Measurements from ENCODE around the gene KIAA1217. TPM values are rescaled to one million over a fixed set of nuclear protein-coding genes. Genes with fewer than 3 reads are reported as not detected.

Gene KIAA1217
- total and polyA plus RNA-seq, 2 experiments from 2014 or later, result 5.4 to 8.1 TPM

DNA sequence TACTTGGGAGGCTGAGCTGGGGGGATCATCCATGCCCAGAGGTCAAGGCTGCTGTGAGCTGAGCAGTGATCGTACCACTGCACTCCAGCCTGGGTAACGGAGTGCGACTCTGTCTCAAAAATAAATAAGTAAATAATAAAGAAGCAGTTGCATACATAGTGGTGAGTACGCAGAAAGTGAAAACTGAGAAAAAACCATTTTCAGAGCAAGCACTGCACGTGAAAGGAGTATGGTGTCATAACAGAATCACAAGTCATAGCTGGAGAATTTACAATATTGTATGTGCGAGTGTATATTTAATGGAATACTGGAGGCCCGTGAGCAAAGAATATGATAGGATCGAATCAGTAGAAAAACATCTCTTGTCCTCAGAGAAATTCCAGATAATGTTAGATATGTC is 22.3 kb downstream of the KIAA1217 start:
- TF ChIP-seq EZH2phosphoT487 (IDR thresholded peaks at IDR 0.05; ENCODE audit: insufficient read depth, low read depth) (no peak), EZH2 (IDR thresholded peaks at IDR 0.05; ENCODE audit: insufficient read depth, poor library complexity, severe bottlenecking) (no peak)
- Histone ChIP-seq H3K36me3 (ENCODE audit: low read depth) (no peaks in the 10 kb centered on the region), H4K20me1 (ENCODE audit: insufficient read depth) (no peaks in the 10 kb centered on the region), H3K9ac (no peak overlapping the region), H3K79me2 (ENCODE audit: insufficient read depth) (no peaks in the 10 kb centered on the region), H3K9me3 (ENCODE audit: low read depth) (no peaks in the 10 kb centered on the region), H3K9me2 (ENCODE audit: insufficient read depth) (no peaks in the 10 kb centered on the region), H3K27ac (no peak overlapping the region), H3K27me3 (replicated peaks; ENCODE audit: insufficient read depth) (no peaks in the 10 kb centered on the region), H2AFZ (no peak overlapping the region), H3K4me2 (ENCODE audit: unreplicated experiment) (no peak overlapping the region), H3F3A (ENCODE audit: insufficient read depth) (no peaks in the 10 kb centered on the region), H3K4me1 (ENCODE audit: insufficient read depth) (no peaks in the 10 kb centered on the region), H3K4me3 (no peak overlapping the region)
- WGBS, 2 experiments (ENCODE audit: low coverage in 1 of 2, low lambda C conversion rate in 2 of 2, missing lambda C conversion rate in 2 of 2), result 78 to 88% methylated on average over 8 of the region's 8 CpGs
- no peak for DNase-seq
- in situ Hi-C loops (cut with MboI), result no loop called here

DNA sequence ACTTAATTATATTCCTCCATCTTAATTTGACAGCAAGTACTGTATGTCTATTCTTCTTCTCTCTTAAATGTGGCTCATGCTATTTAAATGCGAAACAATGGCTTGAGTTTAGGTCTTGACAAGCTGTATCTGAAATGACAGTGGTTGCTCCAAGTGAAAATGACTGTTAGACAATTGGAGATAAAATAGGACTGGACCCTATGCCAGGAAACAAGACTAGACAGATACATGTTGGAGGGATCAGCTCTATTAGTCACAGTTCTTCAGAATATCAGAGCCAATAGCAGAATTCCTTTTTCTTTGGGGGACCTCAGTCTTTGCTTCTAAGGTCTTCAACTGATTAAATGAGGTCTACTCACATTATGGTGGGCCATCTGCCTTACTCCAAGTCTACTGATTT is 25.8 kb downstream of the KIAA1217 start:
- in situ Hi-C loops (cut with MboI), result no loop called here

DNA sequence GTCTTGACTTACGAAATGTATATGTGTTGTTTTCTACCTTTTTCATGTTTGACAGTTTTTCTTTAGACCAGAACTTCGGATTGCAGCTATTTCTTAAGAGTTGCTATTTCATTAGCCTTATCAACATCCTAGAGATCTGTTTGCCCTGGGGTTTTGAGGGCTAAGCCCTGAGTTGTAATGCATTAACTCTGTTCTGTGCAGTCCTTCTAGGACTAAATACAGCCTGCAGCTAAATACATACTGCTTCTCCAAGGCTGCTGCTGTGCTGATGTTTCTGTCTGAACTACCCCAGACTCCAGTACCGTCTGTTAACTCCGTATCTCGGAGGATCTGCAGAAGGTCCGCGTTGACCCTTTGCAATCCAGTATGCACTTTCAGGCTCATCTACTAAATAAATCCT is 26.5 kb downstream of the KIAA1217 start:
- Histone ChIP-seq H3K4me3 (no peak overlapping the region), H3K4me1 (ENCODE audit: insufficient read depth) (no peaks in the 10 kb centered on the region), H3K79me2 (ENCODE audit: insufficient read depth) (no peaks in the 10 kb centered on the region), H2AFZ (no peak overlapping the region), H3K4me2 (ENCODE audit: unreplicated experiment) (no peak overlapping the region), H3K9ac (no peak overlapping the region), H3K27ac (no peak overlapping the region), H3K36me3 (ENCODE audit: low read depth) (no peaks in the 10 kb centered on the region), H3K9me2 (ENCODE audit: insufficient read depth) (no peaks in the 10 kb centered on the region), H3K27me3 (replicated peaks; ENCODE audit: insufficient read depth) (no peaks in the 10 kb centered on the region; the same call in 1 of the 2 replicates), H3F3A (ENCODE audit: insufficient read depth) (no peaks in the 10 kb centered on the region), H3K9me3 (ENCODE audit: low read depth) (no peaks in the 10 kb centered on the region), H4K20me1 (ENCODE audit: insufficient read depth) (no peaks in the 10 kb centered on the region)
- WGBS, 2 experiments (ENCODE audit: low coverage in 1 of 2, low lambda C conversion rate in 2 of 2, missing lambda C conversion rate in 2 of 2), result 75 to 77% methylated on average over 7 of the region's 7 CpGs
- no peak for DNase-seq
- TF ChIP-seq EZH2phosphoT487 (IDR thresholded peaks at IDR 0.05; ENCODE audit: insufficient read depth, low read depth) (no peak), EZH2 (IDR thresholded peaks at IDR 0.05; ENCODE audit: insufficient read depth, poor library complexity, severe bottlenecking) (no peak)
- in situ Hi-C loops (cut with MboI), result no loop called here

More for the DNA sequence above, 25.8 kb downstream of the KIAA1217 start:
- no peaks in the 10 kb centered on the region for H3K79me2 ChIP-seq (ENCODE audit: insufficient read depth)
- TF ChIP-seq EZH2 (IDR thresholded peaks at IDR 0.05; ENCODE audit: insufficient read depth, poor library complexity, severe bottlenecking) (no peak), EZH2phosphoT487 (IDR thresholded peaks at IDR 0.05; ENCODE audit: insufficient read depth, low read depth) (no peak)
- H3K4me1 ChIP-seq (ENCODE audit: insufficient read depth), result no peaks in the 10 kb centered on the region
- no peaks in the 10 kb centered on the region; the same call in 1 of the 2 replicates for H3K27me3 ChIP-seq (replicated peaks; ENCODE audit: insufficient read depth)
- no peak overlapping the region for H2AFZ ChIP-seq
- H3F3A ChIP-seq (ENCODE audit: insufficient read depth), result no peaks in the 10 kb centered on the region
- no peaks in the 10 kb centered on the region for H4K20me1 ChIP-seq (ENCODE audit: insufficient read depth)
- no peak for DNase-seq
- H3K9me3 ChIP-seq (ENCODE audit: low read depth), result no peaks in the 10 kb centered on the region
- H3K4me3 ChIP-seq, result no peak overlapping the region
- H3K36me3 ChIP-seq (ENCODE audit: low read depth), result no peaks in the 10 kb centered on the region
- 24 to 25% methylated on average over 1 of the region's 1 CpG for WGBS, 2 experiments (ENCODE audit: low coverage in 1 of 2, low lambda C conversion rate in 2 of 2, missing lambda C conversion rate in 2 of 2)
- no peak overlapping the region for H3K27ac ChIP-seq
- no peaks in the 10 kb centered on the region for H3K9me2 ChIP-seq (ENCODE audit: insufficient read depth)
- H3K9ac ChIP-seq, result no peak overlapping the region
- H3K4me2 ChIP-seq (ENCODE audit: unreplicated experiment), result no peak overlapping the region

DNA sequence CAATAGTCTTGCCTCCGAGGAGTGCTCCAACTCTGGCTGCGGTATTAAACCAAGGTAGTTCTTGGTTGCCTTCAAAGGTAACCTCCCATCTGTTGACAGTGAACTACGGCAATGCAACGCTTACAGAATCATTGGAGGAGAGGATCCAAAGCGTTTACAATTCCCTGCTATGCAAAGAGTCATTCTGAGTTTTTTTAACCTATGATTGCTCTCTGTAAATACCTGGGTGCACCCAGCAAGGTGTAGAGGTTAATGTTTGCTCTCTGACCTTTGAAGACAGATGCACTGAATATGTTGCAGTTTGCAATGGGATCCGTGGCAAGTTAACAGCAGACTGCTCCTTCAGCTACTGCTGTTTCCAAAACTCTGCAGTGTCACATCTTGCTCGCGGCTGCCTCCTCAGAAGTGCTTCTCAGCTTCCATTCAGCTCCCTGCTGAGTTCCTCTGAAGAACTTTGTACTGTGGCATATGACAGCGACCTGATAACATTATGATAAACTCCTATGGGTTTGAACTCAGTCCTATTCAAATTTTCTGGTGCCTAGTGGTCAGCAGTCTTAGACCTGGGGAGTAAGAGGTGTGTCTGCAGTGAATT is 29.0 kb downstream of the KIAA1217 start:
- Histone ChIP-seq H3K36me3 (ENCODE audit: low read depth) (no peaks in the 10 kb centered on the region), H3K79me2 (ENCODE audit: insufficient read depth) (no peaks in the 10 kb centered on the region), H3K4me2 (ENCODE audit: unreplicated experiment) (no peak overlapping the region), H3K9me2 (ENCODE audit: insufficient read depth) (no peaks in the 10 kb centered on the region), H3K27ac (no peak overlapping the region), H2AFZ (no peak overlapping the region), H3F3A (ENCODE audit: insufficient read depth) (no peaks in the 10 kb centered on the region), H3K4me3 (no peak overlapping the region), H4K20me1 (ENCODE audit: insufficient read depth) (no peaks in the 10 kb centered on the region), H3K9ac (no peak overlapping the region), H3K27me3 (replicated peaks; ENCODE audit: insufficient read depth) (no peaks in the 10 kb centered on the region; the same call in 1 of the 2 replicates), H3K4me1 (ENCODE audit: insufficient read depth) (no peaks in the 10 kb centered on the region), H3K9me3 (ENCODE audit: low read depth) (no peaks in the 10 kb centered on the region)
- TF ChIP-seq EZH2 (IDR thresholded peaks at IDR 0.05; ENCODE audit: insufficient read depth, poor library complexity, severe bottlenecking) (no peak), EZH2phosphoT487 (IDR thresholded peaks at IDR 0.05; ENCODE audit: insufficient read depth, low read depth) (no peak)
- in situ Hi-C loops (cut with MboI), result no loop called here
- 43 to 50% methylated on average over 9 of the region's 9 CpGs for WGBS, 2 experiments (ENCODE audit: low coverage in 1 of 2, low lambda C conversion rate in 2 of 2, missing lambda C conversion rate in 2 of 2)
- no peak for DNase-seq

Data from GM23248 (cell line).